Measurements from ENCODE around the gene GAPVD1. TPM values are rescaled to one million over a fixed set of nuclear protein-coding genes. Genes with fewer than 3 reads are reported as not detected.

Gene GAPVD1
- total and polyA plus RNA-seq, 4 donors = 10.6 to 138 (median 35.2) TPM

- no peak for ATAC-seq (ENCODE audit: insufficient read depth, low FRiP score)
- Histone ChIP-seq H3K9ac (ENCODE audit: insufficient read depth in 1 of 2, low read length in 2 of 2) (no peak overlapping the region), H3K27ac (ENCODE audit: low read depth in 1 of 2, low read length in 1 of 2) (no peak overlapping the region), H3K4me3 (no peak overlapping the region), H3K27me3 (ENCODE audit: control insufficient read depth in 3 of 3, insufficient read depth in 3 of 3, low read length in 2 of 3) (peaks cover 0 to 4% (median 0%) of the 10 kb centered on the region in 3 donors), H3K9me3 (ENCODE audit: control insufficient read depth in 4 of 4, insufficient read depth in 3 of 4, low read length in 3 of 4) (peaks cover 0 to 4% (median 0%) of the 10 kb centered on the region in 4 donors), H3K4me1 (ENCODE audit: control insufficient read depth in 5 of 5, insufficient read depth in 5 of 5, low read length in 5 of 5) (peaks cover 0 to 8% (median 0%) of the 10 kb centered on the region in 5 donors), H3K36me3 (ENCODE audit: control insufficient read depth in 4 of 4, insufficient read depth in 4 of 4, low read length in 4 of 4) (no peaks in the 10 kb centered on the region)
- DNase-seq = no peak
- TF ChIP-seq CTCF (IDR thresholded peaks at IDR 0.05; ENCODE audit: control extremely low read depth, extremely low read depth) = no peak
- whole genome bisulfite sequencing, 2 donors = 96 to 98% methylated on average over 13 of the region's 13 CpGs
These were observed 145.1 kb downstream of the GAPVD1 start for GRCh38 chr9:125406810-125407087.

- Histone ChIP-seq H3K36me3 (ENCODE audit: control insufficient read depth in 4 of 4, insufficient read depth in 4 of 4, low read length in 4 of 4) (no peaks in the 10 kb centered on the region), H3K27ac (ENCODE audit: low read depth in 1 of 2, low read length in 1 of 2) (no peak overlapping the region), H3K4me3 (no peak overlapping the region), H3K9ac (ENCODE audit: insufficient read depth in 1 of 2, low read length in 2 of 2) (no peak overlapping the region), H3K27me3 (ENCODE audit: control insufficient read depth in 3 of 3, insufficient read depth in 3 of 3, low read length in 2 of 3) (peaks cover 0 to 4% (median 0%) of the 10 kb centered on the region in 3 donors), H3K9me3 (ENCODE audit: control insufficient read depth in 4 of 4, insufficient read depth in 3 of 4, low read length in 3 of 4) (peaks cover 0 to 4% (median 0%) of the 10 kb centered on the region in 4 donors), H3K4me1 (ENCODE audit: control insufficient read depth in 5 of 5, insufficient read depth in 5 of 5, low read length in 5 of 5) (peaks cover 0 to 8% (median 0%) of the 10 kb centered on the region in 5 donors)
- no peak for TF ChIP-seq CTCF (IDR thresholded peaks at IDR 0.05; ENCODE audit: control extremely low read depth, extremely low read depth)
- DNase-seq (no peak), ATAC-seq (ENCODE audit: insufficient read depth, low FRiP score) (no peak)
- 37 to 46% methylated on average over 17 of the region's 17 CpGs for WGBS, 2 donors
These were observed 145.9 kb downstream of the GAPVD1 start for GRCh38 chr9:125407432-125407973.

- DNase-seq (peak; percentile 85 to 87 (median 85)), ATAC-seq (ENCODE audit: insufficient read depth, low FRiP score) (peak; percentile 84)
- 5% methylated on average over 74 to 104 of the region's 104 CpGs for WGBS, 2 donors
- Histone ChIP-seq H3K9ac (ENCODE audit: insufficient read depth in 1 of 2, low read length in 2 of 2) (peak overlapping the region; percentile 42 to 63), H3K4me3 (peak overlapping the region; percentile 53), H3K9me3 (ENCODE audit: control insufficient read depth in 4 of 4, insufficient read depth in 3 of 4, low read length in 3 of 4) (peaks cover 0 to 4% (median 0%) of the 10 kb centered on the region in 4 donors), H3K27ac (ENCODE audit: low read depth in 1 of 2, low read length in 1 of 2) (peak overlapping the region in 1 of 2 donors; percentile 26), H3K36me3 (ENCODE audit: control insufficient read depth in 4 of 4, insufficient read depth in 4 of 4, low read length in 4 of 4) (no peaks in the 10 kb centered on the region), H3K4me1 (ENCODE audit: control insufficient read depth in 5 of 5, insufficient read depth in 5 of 5, low read length in 5 of 5) (peaks cover 0 to 8% (median 0%) of the 10 kb centered on the region in 5 donors), H3K27me3 (ENCODE audit: control insufficient read depth in 3 of 3, insufficient read depth in 3 of 3, low read length in 2 of 3) (peaks cover 0 to 4% (median 0%) of the 10 kb centered on the region in 3 donors)
- peak; percentile 81 for TF ChIP-seq CTCF (IDR thresholded peaks at IDR 0.05; ENCODE audit: control extremely low read depth, extremely low read depth)
These were observed 146.6 kb downstream of the GAPVD1 start for GRCh38 chr9:125407974-125408900.
